22Rv1 (cell line): ENCODE data around the gene IL31.

ENCODE experiments used
- ZFX ChIP-seq: fragments of 450-650 bp; IDR thresholded peaks from 2 replicates; pipeline ENCODE4 v1.6.1; 2017; ENCODE audit warnings: antibody characterized with exemption, borderline replicate concordance
- TF ChIP-seq, protein P1 (sequence below): fragments of 450-650 bp; IDR thresholded peaks from 2 replicates; pipeline ENCODE4 v1.5.1; 2017; ENCODE audit warnings: mild to moderate bottlenecking

DNA sequence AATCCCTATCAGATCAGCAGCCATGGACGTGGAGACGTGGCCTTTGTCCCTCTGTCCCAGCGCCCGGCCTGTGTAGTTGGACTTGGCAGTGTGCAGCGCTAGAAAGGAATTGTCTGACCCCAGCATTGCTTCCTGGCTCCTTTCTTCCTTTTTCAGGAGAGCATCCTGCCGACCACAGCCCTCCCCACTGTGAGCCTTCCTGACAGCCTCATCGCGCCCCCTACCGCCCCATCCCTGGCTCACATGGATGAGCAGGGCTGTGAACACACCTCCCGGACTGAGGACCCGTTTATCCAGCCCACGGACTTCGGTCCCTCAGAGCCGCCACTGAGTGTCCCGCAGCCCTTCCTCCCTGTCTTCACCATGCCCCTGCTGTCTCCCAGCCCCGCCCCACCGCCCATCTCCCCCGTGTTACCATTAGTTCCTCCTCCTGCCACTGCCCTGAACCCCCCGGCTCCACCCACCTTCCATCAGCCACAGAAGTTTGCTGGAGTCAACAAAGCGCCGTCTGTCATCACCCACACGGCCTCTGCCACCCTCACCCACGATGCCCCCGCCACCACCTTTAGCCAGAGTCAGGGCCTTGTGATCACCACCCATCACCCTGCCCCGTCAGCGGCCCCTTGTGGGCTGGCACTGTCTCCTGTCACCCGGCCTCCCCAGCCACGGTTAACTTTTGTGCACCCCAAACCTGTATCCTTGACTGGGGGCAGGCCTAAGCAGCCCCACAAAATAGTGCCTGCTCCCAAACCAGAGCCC is 40.6 kb downstream of the IL31 start:
- TF ChIP-seq, protein P1, sequence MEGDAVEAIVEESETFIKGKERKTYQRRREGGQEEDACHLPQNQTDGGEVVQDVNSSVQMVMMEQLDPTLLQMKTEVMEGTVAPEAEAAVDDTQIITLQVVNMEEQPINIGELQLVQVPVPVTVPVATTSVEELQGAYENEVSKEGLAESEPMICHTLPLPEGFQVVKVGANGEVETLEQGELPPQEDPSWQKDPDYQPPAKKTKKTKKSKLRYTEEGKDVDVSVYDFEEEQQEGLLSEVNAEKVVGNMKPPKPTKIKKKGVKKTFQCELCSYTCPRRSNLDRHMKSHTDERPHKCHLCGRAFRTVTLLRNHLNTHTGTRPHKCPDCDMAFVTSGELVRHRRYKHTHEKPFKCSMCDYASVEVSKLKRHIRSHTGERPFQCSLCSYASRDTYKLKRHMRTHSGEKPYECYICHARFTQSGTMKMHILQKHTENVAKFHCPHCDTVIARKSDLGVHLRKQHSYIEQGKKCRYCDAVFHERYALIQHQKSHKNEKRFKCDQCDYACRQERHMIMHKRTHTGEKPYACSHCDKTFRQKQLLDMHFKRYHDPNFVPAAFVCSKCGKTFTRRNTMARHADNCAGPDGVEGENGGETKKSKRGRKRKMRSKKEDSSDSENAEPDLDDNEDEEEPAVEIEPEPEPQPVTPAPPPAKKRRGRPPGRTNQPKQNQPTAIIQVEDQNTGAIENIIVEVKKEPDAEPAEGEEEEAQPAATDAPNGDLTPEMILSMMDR = no peak
- TF ChIP-seq ZFX = no peak
